ENCODE results near the gene LEAP2. TPM values are rescaled to one million over a fixed set of nuclear protein-coding genes. Genes with fewer than 3 reads are reported as not detected.

Gene LEAP2
- total RNA-seq, 1 experiment from 2014 or later: 0.84 TPM

- DNase-seq (ENCODE audit: low read depth): peak; percentile 29
These were observed 4.5 kb downstream of the LEAP2 start for GRCh38 chr5:132877938-132878337.

- DNase-seq (ENCODE audit: low read depth): peak; percentile 67
These were observed 9.9 kb downstream of the LEAP2 start for GRCh38 chr5:132883261-132883834.

GRCh38 chr5:132884548-132884947, 11.1 kb downstream of the LEAP2 start:
- DNase-seq (ENCODE audit: low read depth): no peak

GRCh38 chr5:132886064-132886823, 12.8 kb downstream of the LEAP2 start:
- no peak for DNase-seq (ENCODE audit: low read depth)

GRCh38 chr5:132887283-132887682, 13.8 kb downstream of the LEAP2 start:
- DNase-seq (ENCODE audit: low read depth): no peak

GRCh38 chr5:132889501-132889900, 16.0 kb downstream of the LEAP2 start:
- DNase-seq (ENCODE audit: low read depth): no peak

GRCh38 chr5:132890817-132891216, 17.3 kb downstream of the LEAP2 start:
- DNase-seq (ENCODE audit: low read depth): no peak

- no peak for DNase-seq (ENCODE audit: low read depth)
These were observed 22.3 kb downstream of the LEAP2 start for GRCh38 chr5:132895719-132896305.

GRCh38 chr5:132896685-132897084, 23.2 kb downstream of the LEAP2 start:
- DNase-seq (ENCODE audit: low read depth): no peak

GRCh38 chr5:132898094-132898493, 24.6 kb downstream of the LEAP2 start:
- DNase-seq (ENCODE audit: low read depth): no peak

GRCh38 chr5:132901036-132901435, 27.6 kb downstream of the LEAP2 start:
- DNase-seq (ENCODE audit: low read depth): no peak

GRCh38 chr5:132901730-132902129, 28.3 kb downstream of the LEAP2 start:
- no peak for DNase-seq (ENCODE audit: low read depth)

- no peak for DNase-seq (ENCODE audit: low read depth)
These were observed 32.5 kb downstream of the LEAP2 start for GRCh38 chr5:132905938-132906337.

- DNase-seq (ENCODE audit: low read depth): no peak
These were observed 33.7 kb downstream of the LEAP2 start for GRCh38 chr5:132907161-132907560.

- DNase-seq (ENCODE audit: low read depth): no peak
These were observed 36.2 kb downstream of the LEAP2 start for GRCh38 chr5:132909702-132910101.

- peak; percentile 9 for DNase-seq (ENCODE audit: low read depth)
These were observed 42.2 kb downstream of the LEAP2 start for GRCh38 chr5:132915681-132916080.

- DNase-seq (ENCODE audit: low read depth): no peak
These were observed 42.6 kb downstream of the LEAP2 start for GRCh38 chr5:132916086-132916485.

Other genes starting within 250 kb of the LEAP2 start
- gene IL13, start 215.5 kb upstream of the LEAP2 start, total RNA-seq (2014; rRNA removed; shearing (Covaris generic)): not detected in 2 replicates
- not detected in 2 replicates for gene IL4, start 199.7 kb upstream of the LEAP2 start, total RNA-seq (2014; rRNA removed; shearing (Covaris generic))
- gene KIF3A, start 136.1 kb upstream of the LEAP2 start, total RNA-seq (2014; rRNA removed; shearing (Covaris generic)): 4.4 and 4.6 TPM in 2 replicates
- 2.0 TPM in 1 of 2 replicates, not detected in the other for gene CCNI2, start 126.2 kb upstream of the LEAP2 start, total RNA-seq (2014; rRNA removed; shearing (Covaris generic))
- 34.3 and 44.8 TPM in 2 replicates for gene SEPTIN8, start 96.4 kb upstream of the LEAP2 start, total RNA-seq (2014; rRNA removed; shearing (Covaris generic))
- gene SOWAHA, start 60.4 kb upstream of the LEAP2 start, total RNA-seq (2014; rRNA removed; shearing (Covaris generic)): not detected in 2 replicates
- gene SHROOM1, start 43.0 kb upstream of the LEAP2 start, total RNA-seq (2014; rRNA removed; shearing (Covaris generic)): 4.8 and 6.1 TPM in 2 replicates
- gene GDF9, start 7.2 kb upstream of the LEAP2 start, total RNA-seq (2014; rRNA removed; shearing (Covaris generic)): 0.12 and 0.39 TPM in 2 replicates
- gene UQCRQ, start 7.0 kb upstream of the LEAP2 start, total RNA-seq (2014; rRNA removed; shearing (Covaris generic)): 330 and 401 TPM in 2 replicates
- 23.8 and 27.4 TPM in 2 replicates for gene AFF4, start 90.0 kb downstream of the LEAP2 start, total RNA-seq (2014; rRNA removed; shearing (Covaris generic))
- gene ZCCHC10, start 152.9 kb downstream of the LEAP2 start, total RNA-seq (2014; rRNA removed; shearing (Covaris generic)): 20.1 and 33.3 TPM in 2 replicates
- gene HSPA4, start 178.3 kb downstream of the LEAP2 start, total RNA-seq (2014; rRNA removed; shearing (Covaris generic)): 68.8 and 108 TPM in 2 replicates

Measured in RPMI7951 (cell line).